ENCODE results near the gene CLCN3.
"Not testable (repeated sequence)": the region's sequence is repeated elsewhere in the genome, so short reads cannot be mapped to it uniquely, and the experiment has no call there.

Gene CLCN3

GRCh38 chr4:169619958-169620879 is at the start of gene CLCN3:
Gene CLCN3 (plus strand): TSS chr4:169620578. CDS start chr4:169635929, 15,351 bp downstream.
- peak; percentile 90 to 94 for DNase-seq

DNA sequence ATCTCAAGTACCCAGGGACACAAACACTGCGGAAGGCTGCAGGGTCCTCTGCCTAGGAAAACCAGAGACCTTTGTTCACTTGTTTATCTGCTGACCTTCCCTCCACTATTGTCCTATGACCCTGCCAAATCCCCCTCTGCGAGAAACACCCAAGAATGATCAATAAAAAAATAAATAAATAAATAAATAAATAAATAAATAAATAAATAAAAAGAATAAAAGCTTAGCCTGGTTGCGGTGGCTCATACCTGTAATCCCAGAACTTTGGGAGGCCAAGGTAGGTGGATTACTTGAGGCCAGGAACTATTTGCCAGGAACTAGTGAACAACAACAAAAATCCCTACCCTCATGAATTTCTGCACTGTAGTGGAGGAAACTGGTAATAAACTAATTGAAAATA is 49.4 kb upstream of the CLCN3 start:
- DNase-seq = not testable (repeated sequence)

GRCh38 chr4:169571435-169571834 is 48.9 kb upstream of the CLCN3 start:
- no peak for DNase-seq

- no peak for DNase-seq
Observed at GRCh38 chr4:169573889-169574288, 46.5 kb upstream of the CLCN3 start.

DNA sequence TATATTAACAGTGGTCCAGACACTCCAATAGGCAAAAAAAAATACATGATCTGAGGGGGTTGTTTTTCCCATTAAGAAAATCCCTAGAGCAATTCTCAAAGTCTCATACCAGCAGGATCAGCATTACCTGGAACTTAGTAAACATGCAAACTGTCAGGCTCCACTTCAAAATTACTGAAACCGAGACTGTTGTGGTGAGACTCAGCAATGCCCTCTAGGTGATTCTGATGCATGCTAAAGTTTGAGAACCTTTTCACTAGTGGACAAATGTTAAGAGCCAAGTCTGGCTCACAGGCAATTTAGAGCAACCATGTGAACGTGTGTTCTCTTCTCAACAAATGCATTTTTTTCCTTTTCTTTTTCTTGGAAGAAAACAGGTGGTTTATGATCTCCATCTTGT is 38.2 kb upstream of the CLCN3 start:
- no peak for DNase-seq

DNA sequence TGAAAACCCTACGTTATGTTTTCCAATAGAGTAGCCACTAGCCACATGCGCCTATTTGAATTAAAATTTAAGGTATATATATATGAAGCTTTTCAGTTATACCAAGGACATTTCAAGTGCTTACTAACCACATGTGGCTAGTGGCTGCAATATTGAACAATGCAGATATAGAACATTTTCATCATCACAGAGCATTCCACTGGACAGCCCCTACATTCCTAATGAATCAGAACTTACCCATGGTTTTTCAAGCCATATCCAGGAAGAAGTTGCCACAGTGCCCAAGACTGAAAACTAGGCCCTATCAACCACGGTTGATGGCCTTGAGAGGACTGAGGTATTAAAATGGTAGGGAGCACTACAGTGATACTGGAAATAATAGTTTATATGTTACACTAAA is 37.7 kb upstream of the CLCN3 start:
- no peak for DNase-seq

GRCh38 chr4:169583563-169583962 is 36.8 kb upstream of the CLCN3 start:
- no peak for DNase-seq

GRCh38 chr4:169593050-169593560 is 27.3 kb upstream of the CLCN3 start:
- no peak for DNase-seq

GRCh38 chr4:169594560-169595195 is 25.7 kb upstream of the CLCN3 start:
- no peak for DNase-seq

GRCh38 chr4:169601016-169601771 is 19.2 kb upstream of the CLCN3 start:
- DNase-seq = no peak

DNA sequence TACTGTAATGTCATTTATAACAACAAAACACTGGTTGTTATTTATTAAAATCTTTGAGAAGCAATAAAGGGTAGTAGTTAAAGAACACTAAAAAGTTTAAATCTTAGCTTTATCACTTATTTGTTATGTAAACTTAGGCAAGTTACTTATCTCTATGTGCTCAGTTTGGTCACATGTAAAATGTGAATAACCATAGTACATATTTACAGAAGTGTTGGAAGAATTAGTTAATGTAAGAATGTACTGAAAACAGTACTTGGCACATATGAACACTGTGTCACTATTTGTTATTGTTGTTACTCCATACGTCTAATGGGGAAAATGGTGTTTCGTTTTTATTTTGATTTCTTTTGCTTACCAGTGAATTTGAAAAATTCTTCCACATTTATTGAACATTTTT is 17.1 kb upstream of the CLCN3 start:
- no peak for DNase-seq

DNA sequence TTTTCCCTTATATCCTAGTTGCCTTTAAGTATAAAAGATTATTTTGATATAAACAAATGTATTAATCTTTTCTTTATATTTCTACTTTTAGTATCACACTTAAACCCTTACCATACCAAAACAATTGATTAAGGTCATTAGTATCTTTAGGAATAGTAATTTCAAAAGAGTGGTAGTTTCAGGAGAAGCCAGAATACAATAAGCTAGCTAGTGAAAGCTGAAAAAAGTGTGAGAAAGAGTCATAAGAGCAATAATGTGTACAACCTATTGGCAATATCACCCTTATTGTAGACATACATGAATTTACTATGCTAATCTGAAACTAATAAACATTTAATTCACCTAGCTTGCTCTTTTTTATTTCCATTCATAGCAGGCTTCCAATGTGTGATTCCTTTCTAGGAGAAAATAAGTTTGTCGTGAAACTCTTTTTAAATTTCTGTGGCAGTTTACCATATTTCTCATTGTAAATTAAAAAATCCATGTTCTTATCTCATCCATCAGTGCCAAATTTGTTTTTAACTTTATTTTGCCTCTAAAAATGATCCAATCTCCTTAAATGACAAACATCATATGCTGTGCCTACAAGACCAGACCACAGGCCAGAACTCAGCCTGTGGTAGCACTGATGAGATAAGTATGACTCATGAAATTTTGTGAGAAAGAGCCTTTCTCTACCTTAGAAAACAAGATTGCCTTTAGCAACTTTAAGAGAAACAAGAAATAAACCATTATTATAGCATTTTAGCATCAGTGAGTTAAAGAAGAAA is 16.1 kb upstream of the CLCN3 start:
- no peak for DNase-seq

DNA sequence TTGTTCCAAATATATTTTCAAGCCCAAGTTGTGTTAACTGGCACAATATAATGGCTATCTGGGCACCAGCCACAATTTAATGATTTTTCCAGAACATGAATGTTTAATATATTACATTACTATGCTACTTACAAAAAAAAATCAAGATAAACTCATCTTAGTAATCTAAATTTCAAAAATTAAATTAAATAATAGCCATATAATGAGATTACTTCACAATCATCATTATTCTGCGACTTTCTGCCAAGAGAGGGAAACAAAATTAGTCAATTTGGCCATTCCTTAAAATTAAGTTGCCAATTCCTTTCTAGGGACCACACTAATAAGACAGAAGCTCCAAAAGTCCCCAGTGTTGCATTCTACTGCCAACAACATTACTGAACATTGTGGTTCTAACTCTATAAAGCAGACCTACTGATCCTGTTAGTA is 15.5 kb upstream of the CLCN3 start:
- DNase-seq = no peak

DNA sequence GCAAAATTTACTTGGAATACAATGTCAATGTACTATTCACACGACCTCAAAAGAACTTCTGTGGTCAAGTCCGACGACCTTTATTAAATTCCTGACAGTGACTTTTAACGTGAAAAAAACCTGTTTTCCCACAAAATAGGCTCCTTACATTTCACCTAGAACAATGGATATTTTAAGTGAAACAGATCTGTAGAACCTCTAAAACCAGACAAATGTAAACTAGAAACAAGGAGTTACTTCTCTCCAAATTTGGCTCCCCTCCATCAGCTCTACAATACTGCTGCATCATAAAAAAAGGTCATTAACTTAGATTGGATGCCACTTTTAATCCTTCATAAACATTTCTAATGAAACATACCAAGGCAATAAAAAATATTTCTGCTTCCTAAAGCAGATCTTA is 9.2 kb upstream of the CLCN3 start:
- DNase-seq = no peak

DNA sequence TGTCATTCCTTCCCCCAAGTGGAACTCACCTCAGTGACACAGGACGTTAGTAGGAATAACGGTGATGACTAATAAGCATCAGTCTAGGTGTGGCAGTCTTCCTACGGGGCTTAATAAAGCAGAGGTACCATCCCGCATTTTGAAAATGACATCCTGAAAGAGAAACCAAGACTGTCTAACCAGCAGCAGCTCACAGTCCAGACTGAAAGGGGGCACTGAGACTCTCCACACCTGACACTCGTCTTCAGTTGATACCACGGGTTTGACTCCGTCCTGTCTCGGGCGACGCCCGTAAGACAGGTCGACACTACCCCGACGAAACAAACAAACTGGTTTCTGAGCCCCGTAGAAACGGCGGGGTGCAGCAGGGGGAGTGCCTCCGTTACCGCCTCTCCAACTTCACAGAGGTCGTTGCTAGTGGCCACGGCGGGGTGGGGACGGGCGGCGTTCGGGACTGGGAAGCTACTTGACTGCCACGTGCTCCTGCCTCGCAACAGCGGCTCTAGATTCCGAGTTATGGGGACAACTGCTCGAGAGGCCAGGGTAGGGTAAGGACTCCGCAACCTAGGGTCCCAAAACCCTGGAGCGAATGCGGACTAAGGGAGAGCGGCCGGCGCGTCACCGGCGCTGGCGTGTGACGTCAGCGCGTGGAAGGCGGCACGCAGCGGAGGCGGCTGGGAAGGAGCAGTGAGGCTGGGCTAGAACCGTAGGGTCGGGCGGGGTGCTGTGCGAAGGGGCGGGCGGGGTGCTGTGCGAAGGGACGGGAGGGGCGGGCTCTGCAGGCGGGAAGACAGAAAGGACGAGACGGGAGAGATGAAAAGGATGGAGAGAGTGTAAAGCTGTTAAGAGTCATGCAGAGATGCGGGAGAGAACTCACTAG is 8.1 kb upstream of the CLCN3 start, which contains the start of gene NEK1:
Gene NEK1, minus strand, starts transcription at position 593 of the 880 bp plus-strand sequence. CDS start 9,953 bp downstream, outside the sequence.
- peak; percentile 85 to 89 for DNase-seq

DNA sequence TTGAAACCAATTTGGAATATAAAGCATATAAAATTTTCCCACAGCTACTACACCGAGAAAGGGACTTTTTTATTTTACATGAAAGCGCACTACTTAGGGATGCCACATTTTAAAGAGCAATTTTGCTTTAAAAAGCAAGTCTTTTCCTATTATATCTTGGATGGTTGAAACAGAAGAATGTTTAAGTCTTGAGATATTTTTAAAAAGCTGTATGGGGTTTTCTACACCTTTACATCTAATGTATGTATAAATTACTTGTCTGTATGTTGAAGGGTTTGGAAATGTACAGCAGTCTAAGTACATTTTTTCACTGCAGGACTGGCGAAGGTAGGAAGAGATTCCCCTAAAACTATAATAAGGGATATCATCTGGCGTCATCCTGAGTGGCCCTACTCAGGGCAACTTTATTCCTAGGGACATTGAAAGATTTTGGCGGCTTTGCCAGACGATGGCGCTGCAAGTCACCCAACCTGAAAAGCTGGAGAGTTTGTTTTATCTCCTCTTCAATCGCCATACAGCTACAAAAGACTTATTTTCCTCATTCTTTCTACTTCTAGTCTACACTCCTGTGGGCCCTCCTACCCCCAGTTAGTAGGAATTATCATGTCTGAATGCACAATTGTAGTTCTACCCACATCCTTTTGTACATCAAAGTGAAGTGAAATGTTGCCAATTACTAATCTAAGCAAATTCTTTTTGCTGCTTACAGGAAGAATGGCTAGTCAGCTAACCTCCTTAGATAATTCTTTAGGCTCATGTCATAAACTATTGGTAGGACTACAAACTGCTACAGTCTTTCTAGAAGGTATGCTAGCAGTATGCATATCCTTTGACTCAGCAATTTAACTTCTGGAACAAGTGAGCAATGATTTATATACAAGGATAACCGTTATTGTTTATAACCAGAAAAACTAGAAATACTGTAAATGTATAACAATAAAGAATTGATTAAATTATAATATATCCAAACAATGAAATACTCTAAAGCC is 7.2 kb upstream of the CLCN3 start:
- DNase-seq = peak; percentile 68 to 73

GRCh38 chr4:169615467-169616106 is 4.8 kb upstream of the CLCN3 start:
- DNase-seq = peak in 1 of 2 donors; percentile 14

DNA sequence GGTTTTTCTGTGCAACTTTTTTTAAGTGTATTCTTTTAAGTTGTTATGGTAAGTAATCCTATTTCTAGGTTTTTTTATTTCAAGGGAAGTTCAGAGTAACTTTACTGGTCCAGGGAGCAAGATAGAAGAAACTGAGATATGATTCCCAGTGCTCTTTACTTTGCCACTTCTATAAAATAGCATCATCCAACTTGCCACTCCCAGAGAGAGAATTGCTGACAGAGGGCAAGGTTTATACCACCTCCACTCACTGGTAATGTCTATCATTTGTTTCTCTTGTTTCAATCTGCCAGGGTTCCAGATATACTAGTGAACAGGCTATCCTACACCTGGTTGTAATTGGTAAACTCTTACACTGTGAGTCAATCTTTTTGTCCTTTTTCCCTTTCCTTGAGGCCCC is 3.5 kb upstream of the CLCN3 start:
- no peak for DNase-seq

DNA sequence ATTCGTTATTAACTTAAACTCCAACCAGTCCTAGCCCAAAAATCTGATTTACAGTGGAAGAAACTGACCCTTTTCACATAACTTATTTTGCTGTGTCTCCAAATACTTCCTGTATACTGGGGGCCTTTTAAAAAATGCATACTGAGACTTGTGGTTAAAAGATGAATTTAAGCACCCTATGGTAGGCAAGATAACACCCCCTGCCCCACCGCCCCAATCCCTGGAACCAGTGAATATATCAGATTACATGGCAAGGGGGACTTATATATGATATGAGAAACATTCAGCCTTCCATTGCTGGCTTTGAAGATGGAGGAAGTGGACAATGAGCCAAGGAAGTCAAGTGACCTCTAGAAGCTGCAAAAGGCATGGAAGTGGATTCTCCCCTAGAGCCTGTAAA is 3.1 kb upstream of the CLCN3 start:
- DNase-seq = no peak
